Left ventricle myocardium superior (tissue), 1 donor: ENCODE measurements around the gene MARCHF6. TPM values are rescaled to one million over a fixed set of nuclear protein-coding genes. Genes with fewer than 3 reads are reported as not detected.
"Not testable (repeated sequence)": the region's sequence is repeated elsewhere in the genome, so short reads cannot be mapped to it uniquely, and the experiment has no call there.

Experiments used
- ATAC-seq: fragments of 200-7000 bp; cut with Tn5 transposase; one replicate; pipeline ENCODE4 v1.9.1; 2020; ENCODE audit warnings: mild to moderate bottlenecking, moderate library complexity
- DNase-seq: peaks from one replicate; pipeline ENCODE4 v3.0.0-alpha.2; 2020
- intact Hi-C: fragments of 100-400 bp; cut with micrococcal nuclease; formaldehyde crosslinking; loops from one replicate; pipeline ENCODE4 v1.11.0; 2022
- total RNA-seq: library from RNA; stranded (reverse); fragmentation: NEBNext Ultra II Directional; extraction: Animal tissue kit (Norgen Biotek cat#: 25700); gene quantifications from one replicate; pipeline ENCODE4 v1.2.1, GENCODE V29; 2021
- donor health status: DM: no; HTN: yes; CAD: no; lungs with severe emphysema.

Gene MARCHF6
- total RNA-seq, 1 donor from 2014 or later: 165 TPM

DNA sequence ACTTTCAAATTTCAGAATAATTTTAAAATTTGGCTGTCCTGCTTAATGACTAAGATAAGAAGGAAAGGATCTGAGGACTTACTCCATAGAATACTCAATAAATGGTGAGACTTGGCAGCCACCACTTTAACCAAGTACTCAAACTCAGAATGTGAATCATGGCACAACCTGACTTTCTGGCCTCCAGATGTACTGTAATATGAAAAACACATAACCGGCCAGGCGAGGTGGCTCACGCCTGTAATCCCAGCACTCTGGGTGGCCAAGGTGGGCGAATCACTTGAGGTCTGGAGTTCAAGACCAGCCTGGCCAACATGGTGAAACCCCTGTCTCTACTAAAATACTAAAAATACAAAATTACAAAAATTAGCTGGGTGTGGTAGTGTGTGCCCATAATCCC, 10.0 kb upstream of the MARCHF6 start:
- intact Hi-C loops: no loop called here
- DNase-seq (no peak), ATAC-seq (no peak)

DNA sequence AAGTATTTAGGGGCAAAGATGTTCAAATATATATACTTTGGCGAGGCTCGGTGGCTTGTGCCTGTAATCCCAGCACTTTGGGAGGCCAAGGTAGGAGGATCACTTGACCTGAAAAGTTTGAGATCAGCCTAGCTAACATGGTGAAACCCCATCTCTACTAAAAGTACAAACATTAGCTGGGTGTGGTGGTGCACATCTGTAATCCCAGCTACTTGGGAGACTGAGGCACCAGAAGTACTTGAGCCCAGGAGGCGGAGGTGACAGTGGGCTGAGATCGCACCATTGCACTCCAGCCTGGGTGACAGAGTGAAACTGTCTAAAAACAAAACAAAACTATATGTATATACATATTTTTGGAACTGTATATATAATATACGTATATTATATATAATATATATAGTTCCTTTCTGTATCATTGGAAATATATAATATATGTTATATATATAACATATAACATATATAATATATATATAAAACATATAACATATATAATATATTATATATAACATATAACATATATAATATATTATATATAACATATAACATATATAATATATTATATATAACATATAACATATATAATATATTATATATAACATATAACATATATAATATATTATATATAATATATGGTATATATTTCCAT, 8.9 kb upstream of the MARCHF6 start:
- DNase-seq, ATAC-seq, intact Hi-C loops: not testable (repeated sequence)

GRCh38 chr5:10348258-10348657, 5.2 kb upstream of the MARCHF6 start:
- intact Hi-C loops: no loop called here
- DNase-seq (no peak), ATAC-seq (no peak)

- ATAC-seq: peak; percentile 63
- no peak for DNase-seq
- intact Hi-C loops: no loop called here
Measured at GRCh38 chr5:10351199-10351905, 2.1 kb upstream of the MARCHF6 start.

DNA sequence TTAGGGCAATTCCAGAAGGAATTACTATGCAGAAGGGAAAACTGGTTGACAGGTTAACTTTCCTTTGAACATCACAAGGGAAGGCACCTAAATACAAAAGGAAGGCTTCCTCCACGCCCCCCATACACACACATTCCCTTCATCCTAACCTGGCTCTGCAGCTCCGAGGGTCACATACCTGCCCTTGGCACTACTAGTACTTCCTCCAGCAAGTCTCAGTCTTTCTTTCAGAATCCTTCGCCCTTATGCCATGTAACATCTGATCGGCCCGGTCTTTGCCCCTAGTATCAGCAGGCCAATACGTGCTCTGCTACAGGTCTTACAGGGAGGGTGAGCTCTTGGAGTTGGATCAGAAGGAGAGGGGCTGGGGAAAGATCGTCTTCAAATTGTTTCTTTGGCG, 1.6 kb upstream of the MARCHF6 start:
- intact Hi-C loops: no loop called here
- DNase-seq: no peak

GRCh38 chr5:10352430-10353240, 860 bp upstream of the MARCHF6 start:
- intact Hi-C loops: no loop called here
- ATAC-seq (peak; percentile 28), DNase-seq (no peak)

More for the DNA sequence above, 1.6 kb upstream of the MARCHF6 start:
- ATAC-seq: no peak

DNA sequence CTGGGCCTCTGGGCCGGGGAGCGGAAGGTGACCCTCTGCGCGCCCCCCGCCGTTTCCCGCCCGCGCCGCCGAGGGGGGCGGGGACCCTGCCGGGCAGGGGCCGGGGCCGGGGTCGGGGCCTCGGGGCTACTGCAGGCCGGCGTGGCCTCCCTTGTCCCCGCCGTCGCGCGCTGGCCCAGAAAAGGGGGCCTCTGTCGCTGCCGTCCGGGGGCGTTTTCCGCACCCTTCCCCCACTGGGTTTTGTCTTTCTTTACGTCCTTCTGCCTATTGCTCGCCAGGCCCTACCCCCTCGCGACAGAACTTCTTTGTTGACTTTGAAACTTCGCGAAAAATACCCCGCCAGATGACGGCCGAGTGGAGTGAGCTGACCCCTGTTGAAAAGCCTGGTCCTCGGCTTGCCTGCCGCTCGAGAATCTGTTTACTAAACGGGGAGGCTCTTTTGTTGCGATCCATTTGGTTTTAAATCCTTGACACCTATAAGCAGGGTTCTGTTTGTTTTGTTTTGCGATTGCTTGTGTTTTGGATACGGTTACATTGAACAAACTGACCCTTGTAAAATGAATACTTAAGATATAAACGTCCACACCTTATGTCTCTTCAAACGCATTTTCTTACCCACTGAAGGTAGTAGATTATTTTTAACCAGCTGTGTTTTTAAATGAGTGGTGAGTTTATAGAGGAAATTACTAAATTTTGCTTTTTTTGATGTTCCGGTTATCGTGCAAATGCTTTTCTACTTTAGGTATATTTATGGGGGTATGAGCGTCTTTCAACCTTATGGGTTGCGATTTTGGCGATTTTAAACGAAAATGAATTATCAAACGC, 765 bp downstream of the MARCHF6 start:
- peak; percentile 50 for DNase-seq
- peak; percentile 4 for ATAC-seq
- intact Hi-C loops: no loop called here

DNA sequence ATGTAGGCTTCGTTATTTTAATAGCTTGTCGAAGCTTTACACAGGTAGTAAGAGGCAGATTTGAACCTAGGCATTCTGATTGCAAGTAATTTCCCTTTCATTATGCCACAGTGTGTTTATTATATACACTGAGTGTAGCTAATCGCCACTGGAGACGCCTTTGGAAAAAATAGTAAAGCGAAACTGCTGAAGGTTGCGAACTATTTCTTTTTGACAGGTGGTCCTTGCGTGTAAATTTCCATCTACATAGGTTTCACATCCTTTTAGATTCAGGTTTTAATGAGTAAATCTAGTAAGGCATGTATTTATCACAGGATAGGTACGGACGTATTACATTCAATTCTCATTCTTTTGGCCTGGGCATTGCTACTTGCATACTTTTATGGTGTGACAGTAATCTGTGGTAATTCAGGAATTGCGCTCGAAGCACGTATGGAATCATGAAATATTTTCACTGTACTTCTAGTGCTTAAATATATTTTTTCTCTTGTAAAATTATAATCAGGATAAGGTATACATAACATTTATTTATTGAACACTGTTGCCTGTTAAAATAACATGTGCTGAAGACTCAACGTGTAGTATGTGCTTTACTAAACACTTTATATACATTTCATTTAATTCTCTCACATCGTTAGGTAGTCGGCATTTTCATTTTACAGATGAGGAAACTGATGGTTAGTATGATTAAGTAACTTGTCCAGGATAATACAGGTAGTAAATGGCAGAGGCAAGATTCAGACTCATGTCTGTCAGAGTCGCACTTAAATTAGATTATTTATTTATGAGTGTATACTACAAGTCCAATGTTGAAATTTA, 1.8 kb downstream of the MARCHF6 start:
- intact Hi-C loops: no loop called here
- DNase-seq: no peak
- no peak for ATAC-seq

DNA sequence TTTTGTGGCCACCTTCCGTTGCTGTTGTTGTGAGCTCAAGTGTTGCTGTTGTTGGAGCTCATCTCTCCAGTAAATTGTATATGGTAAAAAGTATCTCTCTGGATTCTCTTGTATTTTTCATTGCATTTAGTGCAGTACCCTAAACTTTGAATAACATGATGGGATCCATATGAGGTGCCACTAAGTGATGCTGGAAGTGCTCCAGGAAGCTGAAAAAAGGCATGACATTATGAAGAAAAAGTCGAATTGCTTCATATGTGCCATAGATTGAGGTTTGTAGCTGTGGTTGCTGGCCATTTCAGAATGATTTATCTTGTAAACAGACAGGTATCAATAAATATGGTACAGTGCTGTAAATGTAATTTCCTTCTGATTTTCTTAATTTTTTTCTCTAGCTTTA, 5.5 kb downstream of the MARCHF6 start:
- DNase-seq: no peak
- no peak for ATAC-seq
- intact Hi-C loops: no loop called here

DNA sequence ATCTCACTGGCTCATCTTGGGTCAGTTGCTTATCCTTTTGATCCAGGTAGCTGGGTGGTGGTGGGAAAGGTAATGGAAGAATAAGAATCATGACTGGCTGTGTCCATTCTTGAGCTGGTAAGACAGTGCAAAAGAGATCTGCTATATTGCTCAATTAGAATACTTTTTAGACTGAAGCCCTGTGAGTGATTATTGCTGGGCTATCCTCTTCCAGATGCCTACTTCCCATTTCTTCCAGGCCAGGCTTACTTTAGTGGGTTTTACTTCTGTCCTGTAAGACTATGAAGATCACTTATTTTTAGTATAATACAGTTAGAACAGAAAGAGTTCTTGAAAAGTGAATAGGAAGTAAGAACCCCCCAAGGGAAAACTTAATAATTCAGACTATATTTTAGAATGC, 7.2 kb downstream of the MARCHF6 start:
- ATAC-seq: no peak
- no peak for DNase-seq
- intact Hi-C loops: no loop called here

GRCh38 chr5:10363519-10364185, 10.2 kb downstream of the MARCHF6 start:
- ATAC-seq (no peak), DNase-seq (no peak)
- intact Hi-C loops: no loop called here

DNA sequence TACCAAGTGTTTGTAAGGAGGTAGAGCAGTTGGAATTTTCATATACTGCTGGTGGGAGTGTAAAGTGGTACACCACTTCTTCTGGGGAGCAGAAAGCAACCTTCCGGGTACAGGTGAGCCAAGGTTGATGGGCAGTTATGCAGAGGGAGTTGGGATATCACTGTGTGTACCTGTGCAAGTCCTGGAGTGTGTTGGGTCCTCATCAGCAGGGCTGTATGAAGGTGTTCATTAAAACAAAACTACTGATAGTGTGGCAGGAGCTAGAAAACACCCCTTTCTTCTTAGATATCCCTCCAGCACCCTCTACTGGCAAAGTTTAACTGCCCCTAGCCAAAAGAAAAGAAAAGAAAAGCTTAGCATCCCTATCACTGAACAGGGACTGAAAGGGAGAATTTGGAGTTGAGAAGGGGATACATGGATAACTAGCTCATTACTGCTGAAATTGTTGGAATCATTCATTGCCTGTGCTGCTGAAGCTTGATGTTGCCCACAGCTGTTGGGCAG, 10.7 kb downstream of the MARCHF6 start:
- intact Hi-C loops: no loop called here
- ATAC-seq: no peak
- DNase-seq: no peak

DNA sequence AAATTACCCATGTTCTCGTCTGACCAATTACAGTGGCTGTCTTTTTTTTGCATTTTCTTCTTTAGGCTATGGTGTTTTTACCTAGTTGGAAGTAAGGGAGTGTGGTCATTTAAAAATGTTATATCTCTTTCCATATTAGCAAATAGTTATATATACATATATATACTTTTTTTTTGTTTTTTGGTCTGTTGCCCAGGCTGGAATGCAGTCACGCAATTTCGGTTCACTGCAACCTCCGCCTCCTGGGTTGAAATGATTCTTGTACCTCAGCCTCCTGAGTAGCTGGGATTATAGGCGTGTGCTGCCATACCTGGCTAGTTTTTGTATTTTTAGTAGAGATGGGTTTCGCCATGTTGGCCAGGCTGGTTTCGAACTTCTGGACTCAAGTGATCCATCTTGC, 12.3 kb downstream of the MARCHF6 start:
- ATAC-seq: no peak
- no peak for DNase-seq
- intact Hi-C loops: no loop called here

DNA sequence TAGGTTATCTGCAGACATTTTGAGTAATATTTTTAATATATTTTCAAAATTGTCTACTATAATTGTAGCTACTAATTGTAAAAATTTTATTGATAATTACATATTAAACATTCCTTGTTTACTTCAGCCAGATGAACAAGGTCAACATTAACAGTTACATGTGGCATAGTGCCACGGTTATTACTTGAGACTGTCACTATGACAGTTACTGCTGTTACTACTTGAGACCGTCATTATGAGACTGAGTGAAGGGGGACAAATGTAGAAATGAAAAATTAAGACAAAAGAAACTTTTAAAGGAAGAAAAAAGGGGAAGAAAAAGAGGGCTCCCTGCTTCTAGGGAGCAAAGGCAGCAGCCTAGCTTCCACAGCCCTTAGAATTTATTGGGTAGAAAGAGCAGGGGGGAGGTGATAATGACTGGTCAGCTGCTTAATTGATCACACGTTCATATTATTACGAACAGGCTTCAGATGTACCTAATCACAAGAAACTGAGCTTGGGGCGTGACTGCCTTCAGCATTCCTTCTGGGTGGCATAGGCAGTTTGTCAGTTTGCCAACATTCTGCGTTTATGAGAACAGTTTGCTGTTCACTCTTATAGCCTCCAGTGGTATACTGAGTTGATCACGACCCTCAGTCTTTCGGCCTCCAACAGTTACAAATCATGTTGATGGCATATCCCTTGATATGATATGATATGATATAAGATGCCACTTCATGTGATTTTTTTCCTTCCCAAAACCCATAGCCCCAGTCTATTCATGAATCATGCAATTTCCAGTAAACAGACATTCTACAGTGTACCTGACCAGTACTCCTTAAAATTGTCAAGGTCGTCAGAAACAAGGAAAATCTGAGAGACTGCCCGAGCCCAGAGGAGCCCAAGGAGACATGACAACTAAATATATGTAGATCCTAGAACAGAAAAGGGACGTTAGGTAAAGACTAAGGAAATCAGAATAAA, 13.1 kb downstream of the MARCHF6 start:
- intact Hi-C loops: no loop called here
- peak; percentile 42 for ATAC-seq
- no peak for DNase-seq

DNA sequence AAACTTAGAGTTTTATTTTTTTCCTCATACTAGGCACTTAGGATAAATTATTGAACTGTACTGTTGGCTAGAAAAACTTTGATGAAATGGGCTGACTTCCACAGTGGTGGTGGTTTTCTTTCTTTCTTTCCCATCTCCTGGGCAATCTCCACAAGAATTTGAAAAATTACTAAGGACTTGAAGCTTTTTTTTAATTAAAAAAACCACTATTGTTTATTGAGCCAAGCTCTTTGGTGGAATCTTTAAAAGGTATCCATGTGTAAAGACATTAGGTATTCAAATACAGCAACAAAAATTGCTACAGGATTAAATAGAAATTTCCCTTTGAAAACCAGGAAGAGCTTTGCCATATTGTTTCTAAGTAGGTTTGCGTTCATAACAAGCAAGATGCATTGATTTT, 14.1 kb downstream of the MARCHF6 start:
- no peak for ATAC-seq
- intact Hi-C loops: no loop called here
- no peak for DNase-seq

- intact Hi-C loops: no loop called here
- DNase-seq (no peak), ATAC-seq (no peak)
Measured at GRCh38 chr5:10370931-10371330, 17.4 kb downstream of the MARCHF6 start.

DNA sequence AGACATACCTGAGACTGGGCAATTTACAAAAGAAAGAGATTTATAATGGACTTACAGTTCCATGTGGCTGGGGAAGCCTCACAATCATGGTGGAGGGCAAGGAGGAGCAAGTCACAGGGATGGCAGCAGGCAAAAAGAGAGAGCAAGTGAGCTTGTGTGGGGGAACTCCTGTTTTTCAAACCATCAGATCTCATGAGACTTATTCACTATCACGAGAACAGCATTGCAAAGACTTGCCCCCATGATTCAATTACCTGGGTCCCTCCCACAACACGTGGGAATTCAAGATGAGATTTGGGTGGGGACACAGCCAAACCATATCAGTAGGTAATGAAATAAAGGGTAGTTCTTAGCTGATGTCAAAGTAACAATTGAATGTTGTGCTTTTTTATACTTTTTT, 17.9 kb downstream of the MARCHF6 start:
- DNase-seq, intact Hi-C loops, ATAC-seq: not testable (repeated sequence)
